ENCODE results near the gene DOK7.

Gene DOK7, protein sequence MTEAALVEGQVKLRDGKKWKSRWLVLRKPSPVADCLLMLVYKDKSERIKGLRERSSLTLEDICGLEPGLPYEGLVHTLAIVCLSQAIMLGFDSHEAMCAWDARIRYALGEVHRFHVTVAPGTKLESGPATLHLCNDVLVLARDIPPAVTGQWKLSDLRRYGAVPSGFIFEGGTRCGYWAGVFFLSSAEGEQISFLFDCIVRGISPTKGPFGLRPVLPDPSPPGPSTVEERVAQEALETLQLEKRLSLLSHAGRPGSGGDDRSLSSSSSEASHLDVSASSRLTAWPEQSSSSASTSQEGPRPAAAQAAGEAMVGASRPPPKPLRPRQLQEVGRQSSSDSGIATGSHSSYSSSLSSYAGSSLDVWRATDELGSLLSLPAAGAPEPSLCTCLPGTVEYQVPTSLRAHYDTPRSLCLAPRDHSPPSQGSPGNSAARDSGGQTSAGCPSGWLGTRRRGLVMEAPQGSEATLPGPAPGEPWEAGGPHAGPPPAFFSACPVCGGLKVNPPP

DNA sequence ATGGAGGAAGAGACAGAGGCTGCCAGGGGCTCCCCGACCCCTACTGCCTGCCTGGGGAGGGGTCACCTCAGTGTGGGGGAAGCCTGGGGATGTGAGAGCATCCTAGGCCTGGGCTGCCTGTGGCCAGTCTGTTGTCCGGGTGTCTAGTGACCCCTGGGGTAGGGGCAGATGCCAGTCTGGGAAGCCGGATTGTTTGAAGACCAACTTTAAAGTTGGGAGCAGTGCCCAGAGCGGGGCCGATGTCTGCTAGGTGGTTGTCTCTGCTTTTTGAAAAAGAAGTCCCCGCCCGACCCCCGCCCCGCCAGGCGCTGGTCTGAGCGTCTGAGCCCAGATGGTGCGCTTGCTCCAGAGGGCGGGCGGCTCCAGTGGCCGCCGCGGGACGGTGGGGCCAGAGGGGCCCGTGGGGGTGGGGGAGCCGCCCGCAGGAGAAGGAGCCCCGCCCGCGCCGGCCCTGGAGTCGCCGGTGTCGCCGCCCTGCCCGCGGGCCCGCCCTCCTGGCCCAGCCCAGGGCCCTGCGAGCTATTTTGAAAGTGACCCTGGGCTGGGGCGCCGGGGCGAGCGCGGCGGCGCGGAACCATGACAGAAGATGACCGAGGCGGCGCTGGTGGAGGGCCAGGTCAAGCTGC, at the start of gene DOK7:
TSS of gene DOK7 (plus strand) at position 517 of the 626 bp plus-strand sequence. CDS start at position 587, 70 bp downstream.
- FAIRE-seq: no peak
- DNase-seq (ENCODE audit: extremely low spot score, insufficient read length, low read depth): no peak

DNA sequence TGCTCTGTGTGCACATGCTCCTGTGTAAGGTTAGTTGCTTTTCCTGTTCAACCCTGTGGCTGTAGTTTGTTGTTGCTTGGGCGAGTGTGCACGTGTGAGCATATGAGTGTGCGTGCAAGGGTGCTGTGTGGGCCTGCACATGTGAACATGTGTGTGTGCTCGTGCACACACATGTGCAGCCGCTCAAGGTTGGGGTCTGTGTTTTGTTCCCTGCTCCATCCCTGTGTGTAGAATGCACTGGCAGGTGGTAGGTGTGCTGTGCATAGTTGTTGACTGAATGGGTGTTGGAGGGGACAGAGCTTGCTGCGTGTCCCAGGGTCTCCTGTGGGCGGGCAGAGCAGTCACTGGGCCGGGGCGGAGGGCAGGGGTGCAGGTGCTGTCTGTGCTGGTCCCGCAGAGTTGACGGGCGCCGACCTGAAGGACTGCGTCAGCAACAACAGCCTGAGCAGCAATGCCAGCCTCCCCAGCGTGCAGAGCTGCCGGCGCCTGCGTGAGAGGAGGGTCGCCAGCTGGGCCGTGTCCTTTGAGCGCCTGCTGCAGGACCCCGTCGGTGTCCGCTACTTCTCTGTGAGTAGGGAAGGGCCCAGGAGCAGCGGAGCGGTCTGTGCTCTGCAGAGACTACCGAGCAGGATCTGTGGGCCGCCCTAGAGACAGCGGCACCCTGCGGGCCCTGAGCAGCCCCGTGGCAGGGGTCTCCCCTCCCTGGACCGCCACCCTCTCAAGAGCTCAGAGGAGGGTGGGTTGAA, 49.3 kb upstream of the DOK7 start:
- FAIRE-seq (no peak), DNase-seq (ENCODE audit: extremely low spot score, insufficient read length, low read depth) (no peak)

DNA sequence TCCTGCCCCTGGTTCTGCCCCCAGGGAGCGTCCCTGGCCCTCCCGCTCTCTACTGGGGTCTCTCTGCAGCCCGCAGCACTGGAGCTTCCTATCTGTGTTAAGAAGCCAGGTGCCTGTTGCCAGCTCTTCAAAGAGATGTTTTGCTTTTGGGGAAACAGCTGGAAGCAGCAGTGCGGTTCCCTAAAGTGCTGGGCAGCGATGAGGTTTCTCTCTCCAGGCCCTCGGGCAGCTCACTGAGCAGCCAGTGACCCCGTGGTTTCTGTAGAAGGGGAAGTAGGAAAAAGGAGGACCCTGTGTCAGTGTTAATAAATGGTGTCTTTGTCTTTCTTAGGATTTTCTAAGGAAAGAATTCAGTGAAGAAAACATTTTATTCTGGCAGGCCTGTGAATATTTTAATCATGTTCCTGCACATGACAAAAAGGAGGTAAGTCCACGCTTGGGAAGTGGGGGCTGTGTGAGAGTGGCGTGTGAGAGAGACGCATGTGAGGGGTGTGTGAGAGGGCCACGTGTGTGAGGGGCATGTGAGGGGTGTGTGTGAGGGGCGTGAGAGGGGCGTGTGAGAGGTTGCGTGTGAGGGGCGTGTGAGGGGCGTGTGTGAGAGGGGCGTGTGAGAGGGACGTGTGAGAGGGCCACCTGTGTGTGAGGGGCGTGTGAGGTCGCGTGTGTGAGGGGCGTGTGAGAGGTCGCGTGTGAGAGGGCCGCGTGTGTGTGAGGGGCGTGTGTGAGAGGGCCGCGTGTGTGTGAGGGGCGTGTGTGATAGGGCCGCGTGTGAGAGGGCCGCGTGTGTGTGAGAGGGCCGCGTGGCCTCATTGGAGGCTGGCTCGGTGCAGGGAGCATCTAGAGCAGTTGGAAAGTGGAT, 48.5 kb upstream of the DOK7 start:
- no peak for DNase-seq (ENCODE audit: extremely low spot score, insufficient read length, low read depth)

DNA sequence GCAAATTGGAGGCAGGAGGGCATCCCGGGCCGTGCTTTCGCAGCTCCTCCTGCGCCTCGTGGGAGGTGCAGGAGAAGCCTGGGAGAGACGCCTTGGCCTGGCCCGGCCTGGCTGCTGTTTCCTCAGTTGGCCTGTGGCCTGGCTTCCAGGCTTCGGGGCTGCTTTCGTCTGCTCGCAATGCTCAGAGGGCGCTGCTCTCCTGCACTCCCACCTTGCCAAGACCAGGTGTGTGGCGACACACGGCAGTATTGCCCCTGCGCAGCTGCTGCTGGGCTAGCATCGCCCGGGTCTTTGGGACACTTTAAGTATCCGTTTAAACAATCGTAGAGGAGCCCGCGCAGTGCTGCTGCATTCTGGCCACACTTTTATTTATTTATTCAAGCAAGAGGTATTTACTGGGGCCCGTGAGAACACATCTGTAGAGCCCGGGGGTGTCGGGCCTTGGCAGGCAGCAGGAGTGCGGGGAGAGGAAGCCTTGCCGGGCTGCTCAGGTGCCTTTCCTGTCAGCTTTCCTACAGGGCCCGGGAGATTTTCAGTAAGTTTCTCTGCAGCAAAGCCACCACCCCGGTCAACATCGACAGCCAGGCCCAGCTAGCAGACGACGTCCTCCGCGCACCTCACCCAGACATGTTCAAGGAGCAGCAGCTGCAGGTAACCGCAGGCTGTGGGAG, 47.5 kb upstream of the DOK7 start:
- DNase-seq (ENCODE audit: extremely low spot score, insufficient read length, low read depth) (no peak), FAIRE-seq (no peak)

More for the DNA sequence above, 48.5 kb upstream of the DOK7 start:
- no peak for FAIRE-seq

DNA sequence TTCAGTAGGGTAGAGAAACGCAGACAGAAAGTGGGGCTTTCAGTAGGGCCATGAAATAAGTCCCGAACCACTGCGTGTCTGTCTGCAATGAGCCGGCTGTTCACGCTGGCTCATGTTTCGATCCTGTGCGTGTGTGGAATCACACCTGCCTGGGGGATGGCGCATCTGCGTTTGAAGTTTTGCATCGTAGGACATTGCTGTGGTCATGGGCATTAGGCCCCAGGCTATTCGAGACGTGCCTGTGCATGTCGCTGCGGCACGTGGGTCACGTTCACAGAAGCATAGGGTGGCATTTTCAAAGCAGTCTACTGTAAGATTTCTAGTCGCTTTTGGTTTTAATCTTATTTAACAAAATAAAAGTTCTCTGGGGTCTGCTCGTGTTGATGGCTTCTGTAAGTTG, 46.8 kb upstream of the DOK7 start:
- DNase-seq (ENCODE audit: extremely low spot score, insufficient read length, low read depth) (no peak), FAIRE-seq (no peak)

DNA sequence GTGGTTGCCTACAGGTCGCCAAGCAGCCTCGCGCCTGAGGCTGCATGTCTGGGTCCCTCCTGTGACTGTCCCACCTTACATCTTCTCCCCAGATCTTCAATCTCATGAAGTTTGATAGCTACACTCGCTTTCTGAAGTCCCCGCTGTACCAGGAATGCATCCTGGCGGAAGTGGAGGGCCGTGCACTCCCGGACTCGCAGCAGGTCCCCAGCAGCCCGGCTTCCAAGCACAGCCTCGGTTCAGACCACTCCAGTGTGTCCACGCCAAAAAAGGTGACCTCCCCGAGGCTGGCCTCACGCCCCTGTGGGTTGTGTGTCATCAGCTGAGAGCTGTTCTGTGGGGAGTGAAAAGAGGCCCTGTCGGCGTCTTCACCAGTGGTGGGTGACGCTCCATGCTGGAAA, 46.3 kb upstream of the DOK7 start:
- FAIRE-seq (no peak), DNase-seq (ENCODE audit: extremely low spot score, insufficient read length, low read depth) (no peak)

DNA sequence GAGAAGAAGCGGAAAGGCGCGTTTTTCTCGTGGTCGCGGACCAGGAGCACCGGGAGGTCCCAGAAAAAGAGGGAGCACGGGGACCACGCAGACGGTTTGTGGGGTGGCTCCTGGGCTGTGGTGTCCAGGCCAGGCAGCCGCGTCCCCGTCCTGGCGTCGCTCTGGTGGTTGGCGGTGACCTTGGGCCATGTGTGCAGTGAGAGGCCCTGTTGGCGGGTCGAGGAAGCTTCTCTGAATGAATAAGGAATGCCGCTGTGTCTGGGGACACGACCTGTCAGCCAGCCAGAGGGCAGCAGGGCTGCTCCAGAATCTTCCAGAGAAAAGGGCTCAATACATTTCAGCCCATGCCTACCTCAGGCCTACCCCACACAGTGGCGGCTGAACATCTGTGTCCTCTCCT, 45.7 kb upstream of the DOK7 start:
- DNase-seq (ENCODE audit: extremely low spot score, insufficient read length, low read depth) (no peak), FAIRE-seq (no peak)

DNA sequence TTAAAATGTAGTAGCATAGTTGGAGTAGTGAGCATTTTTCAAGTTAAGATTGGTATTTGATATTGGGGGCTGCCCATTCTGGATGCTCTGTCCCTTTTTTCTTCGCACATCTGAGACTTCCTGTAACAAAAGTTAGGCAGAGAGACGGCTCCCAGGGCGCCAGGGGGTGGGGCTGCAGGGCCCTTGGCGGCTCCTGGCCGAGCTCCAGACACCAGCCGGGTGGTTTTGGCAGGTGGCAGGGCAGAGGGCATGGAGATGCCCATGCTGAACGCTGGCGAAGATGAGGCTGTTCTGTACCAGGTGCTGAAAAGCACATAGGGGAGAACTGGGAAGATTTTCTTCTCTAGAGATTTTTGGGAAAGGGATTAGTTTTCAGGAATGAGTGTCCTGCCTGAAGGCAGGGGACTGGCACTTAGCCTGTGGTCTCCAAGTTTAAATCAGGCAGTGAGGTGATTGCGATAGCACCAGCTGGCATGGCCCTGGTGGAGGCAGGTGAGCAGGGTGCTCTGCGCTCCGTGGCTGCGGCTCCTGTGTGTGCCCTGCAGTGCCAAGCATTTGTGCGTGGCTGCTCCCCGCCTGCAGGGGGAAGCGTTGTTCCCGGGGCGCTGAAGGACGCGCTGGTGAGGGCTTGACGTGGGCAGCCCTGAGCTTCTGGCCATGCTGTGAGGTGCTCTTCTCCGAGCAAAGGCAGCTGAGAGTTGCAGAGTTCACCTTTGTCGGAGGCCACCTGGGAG, 44.9 kb upstream of the DOK7 start:
- FAIRE-seq (no peak), DNase-seq (ENCODE audit: extremely low spot score, insufficient read length, low read depth) (no peak)

DNA sequence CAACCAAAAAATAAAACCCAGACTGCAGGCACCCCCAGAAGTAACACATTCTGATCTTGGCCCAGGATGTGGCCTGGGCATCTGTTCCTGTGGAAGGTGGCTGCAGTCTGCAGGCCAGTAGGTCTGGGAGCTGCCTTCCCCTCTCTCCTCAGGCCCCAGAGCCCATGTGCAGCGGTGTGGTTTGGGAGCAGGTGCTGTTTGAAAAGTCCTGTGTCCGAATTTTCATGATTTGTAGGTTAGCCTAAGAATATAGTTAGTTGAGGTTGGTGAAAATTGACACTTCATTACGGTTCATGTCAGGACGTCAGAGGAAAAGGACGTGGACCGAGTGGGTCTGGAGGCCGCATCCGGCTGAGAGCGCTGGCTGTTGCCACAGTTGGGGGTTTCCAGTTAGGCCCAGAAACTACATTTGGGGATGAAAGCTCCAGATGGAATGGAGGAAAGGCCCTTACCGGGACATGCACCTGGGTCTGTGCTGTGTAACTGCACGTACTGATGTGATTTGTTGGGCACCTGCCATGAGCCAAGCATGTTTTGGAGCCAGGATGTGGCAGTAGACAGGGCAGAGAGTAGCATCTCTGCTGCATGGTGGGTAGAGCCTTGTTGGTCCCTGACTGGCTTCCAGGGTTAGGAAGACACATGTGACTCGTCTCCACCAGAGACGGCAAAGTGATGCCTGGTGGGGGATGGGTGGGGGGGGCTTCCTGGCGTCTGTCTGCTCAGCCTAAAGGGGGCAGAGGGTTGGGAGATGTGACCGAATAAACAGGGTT, 43.1 kb upstream of the DOK7 start:
- no peak for FAIRE-seq

DNA sequence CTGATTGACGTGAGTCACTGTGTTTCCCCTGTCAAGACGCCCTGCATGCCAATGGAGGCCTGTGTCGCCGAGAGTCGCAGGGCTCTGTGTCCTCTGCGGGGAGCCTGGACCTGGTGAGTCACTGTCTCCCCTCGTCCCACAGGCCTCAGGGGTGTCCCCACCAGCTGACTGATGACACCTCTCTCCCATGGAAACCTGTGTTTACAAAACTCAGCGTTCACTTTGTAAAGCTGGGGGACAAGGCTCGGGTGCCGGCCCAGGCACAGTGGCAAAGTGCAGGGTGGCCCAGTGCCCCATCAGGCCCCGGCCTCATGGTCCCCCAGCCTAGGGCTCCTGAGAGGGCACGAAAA, 42.5 kb upstream of the DOK7 start:
- no peak for DNase-seq (ENCODE audit: extremely low spot score, insufficient read length, low read depth)
- no peak for FAIRE-seq

More for the DNA sequence above, 43.1 kb upstream of the DOK7 start:
- DNase-seq (ENCODE audit: extremely low spot score, insufficient read length, low read depth): no peak

DNA sequence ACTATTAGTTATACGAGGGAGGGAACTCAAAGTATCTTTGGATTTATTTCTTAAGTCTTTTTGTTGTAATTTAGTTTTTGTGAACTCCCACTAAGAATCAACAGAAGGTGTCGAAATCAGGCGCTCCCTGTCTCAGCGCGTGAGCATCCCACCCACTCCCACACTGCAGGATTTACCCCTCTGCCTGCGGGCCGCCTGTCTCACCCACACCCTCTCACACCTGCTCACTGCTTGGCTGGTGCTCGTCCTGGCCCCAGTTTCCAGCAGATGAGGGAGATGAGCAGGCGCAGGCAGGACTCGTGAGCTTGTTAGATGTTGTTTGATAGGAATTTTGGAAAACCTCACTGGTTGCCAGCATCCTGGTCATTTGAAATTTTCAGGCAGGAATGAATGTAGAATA, 42.1 kb upstream of the DOK7 start:
- no peak for DNase-seq (ENCODE audit: extremely low spot score, insufficient read length, low read depth)
- no peak for FAIRE-seq

DNA sequence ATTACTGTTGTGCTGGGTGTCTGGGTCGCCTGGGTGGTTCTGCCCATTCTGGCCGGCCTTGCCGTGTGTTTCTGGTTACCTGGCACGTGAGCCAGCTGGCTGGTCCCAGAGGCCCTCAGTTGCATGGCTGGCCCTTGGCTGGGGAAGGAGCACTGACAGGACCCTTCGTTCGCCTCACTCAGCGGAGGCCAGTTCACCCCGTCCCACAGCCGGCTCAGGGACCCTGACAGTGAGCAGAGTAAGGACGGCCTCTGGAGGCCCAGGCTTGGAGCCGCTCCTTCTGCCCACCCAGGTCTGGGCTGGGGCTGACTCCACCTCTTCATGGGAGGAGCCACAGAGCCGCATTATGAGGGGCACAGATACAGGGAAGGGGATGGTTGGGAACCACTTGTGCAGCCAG, 41.6 kb upstream of the DOK7 start:
- DNase-seq (ENCODE audit: extremely low spot score, insufficient read length, low read depth) (no peak), FAIRE-seq (no peak)

DNA sequence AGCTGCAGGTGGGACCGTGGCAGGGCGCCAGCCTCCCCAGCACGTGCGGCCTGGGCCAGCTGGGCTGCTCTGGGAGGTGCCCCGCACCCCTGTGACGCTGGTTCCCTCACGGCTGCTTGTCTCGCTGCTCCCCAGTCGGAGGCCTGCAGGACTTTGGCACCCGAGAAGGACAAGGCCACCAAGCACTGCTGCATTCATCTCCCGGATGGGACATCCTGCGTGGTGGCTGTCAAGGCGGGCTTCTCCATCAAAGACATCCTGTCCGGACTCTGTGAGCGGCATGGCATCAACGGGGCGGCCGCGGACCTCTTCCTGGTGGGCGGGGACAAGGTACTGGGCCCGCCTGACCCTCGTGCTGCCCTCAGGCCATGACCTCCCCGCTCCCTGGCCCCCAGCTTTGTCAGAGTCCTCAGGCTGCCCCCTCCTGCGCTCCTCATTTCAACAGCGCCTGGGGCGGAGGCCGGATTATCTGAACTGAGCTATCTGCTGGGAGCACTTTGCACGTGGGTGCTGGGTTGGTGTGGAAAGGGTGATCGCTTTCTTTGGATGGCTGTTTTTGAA, 40.8 kb upstream of the DOK7 start:
- DNase-seq (ENCODE audit: extremely low spot score, insufficient read length, low read depth) (no peak), FAIRE-seq (no peak)

DNA sequence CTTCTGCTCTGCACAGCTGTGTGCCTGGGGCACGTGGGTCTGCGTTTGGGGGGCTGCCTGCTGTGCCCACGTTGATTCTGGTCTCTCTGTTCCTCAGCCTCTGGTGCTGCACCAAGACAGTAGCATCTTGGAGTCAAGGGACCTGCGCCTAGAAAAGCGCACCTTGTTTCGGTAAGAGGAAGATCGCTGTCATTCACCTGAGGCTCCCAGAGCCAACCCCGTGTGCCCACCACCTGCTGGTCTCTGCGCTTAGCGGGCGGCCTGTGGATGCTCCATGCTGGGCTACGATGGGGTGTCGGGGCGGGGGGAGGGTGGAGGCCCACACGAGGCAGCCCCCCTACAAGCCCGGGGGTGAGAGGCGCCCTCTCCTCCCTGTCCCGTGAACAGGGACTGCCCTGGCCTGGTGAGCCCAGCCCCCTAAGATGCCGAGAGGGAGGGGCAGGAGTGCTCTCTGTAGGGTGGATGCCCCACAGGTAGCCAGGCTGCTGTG, 40.3 kb upstream of the DOK7 start:
- FAIRE-seq (no peak), DNase-seq (ENCODE audit: extremely low spot score, insufficient read length, low read depth) (no peak)

DNA sequence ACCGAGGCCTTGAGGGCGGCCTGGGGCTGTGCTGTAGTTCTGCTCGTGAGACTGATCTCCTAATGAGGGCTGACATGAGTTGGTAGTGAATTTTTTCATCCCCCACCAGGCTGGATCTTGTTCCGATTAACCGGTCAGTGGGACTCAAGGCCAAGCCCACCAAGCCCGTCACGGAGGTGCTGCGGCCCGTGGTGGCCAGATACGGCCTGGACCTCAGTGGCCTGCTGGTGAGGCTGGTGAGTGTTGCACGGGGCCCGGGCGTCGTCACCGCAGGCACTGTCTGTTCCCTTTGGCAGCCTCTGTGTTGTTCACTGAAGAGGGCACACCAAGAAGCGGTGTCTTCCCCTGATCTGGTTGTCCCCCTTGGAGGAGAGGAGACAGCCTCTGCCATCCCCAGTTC, 39.7 kb upstream of the DOK7 start:
- DNase-seq (ENCODE audit: extremely low spot score, insufficient read length, low read depth) (no peak), FAIRE-seq (no peak)

DNA sequence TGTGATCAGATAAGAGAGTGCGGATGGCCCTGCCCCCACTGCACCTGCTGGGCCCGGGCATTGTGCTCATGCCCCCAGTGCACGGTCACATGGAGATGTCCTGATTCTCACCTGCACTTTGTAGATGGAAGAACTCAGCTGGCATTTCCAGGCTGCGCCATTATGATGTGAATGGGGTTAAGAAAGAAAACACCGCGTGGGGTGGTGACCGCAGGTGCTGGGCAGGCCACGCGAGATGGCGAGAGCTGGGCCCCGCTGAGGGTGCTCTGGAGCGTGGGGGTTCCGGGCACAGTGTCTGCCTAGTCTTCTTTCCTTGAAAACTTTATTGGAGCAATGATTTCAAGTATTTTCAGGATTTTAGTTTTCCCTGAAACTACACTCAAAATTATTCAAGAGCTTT, 39.2 kb upstream of the DOK7 start:
- DNase-seq (ENCODE audit: extremely low spot score, insufficient read length, low read depth) (no peak), FAIRE-seq (no peak)

DNA sequence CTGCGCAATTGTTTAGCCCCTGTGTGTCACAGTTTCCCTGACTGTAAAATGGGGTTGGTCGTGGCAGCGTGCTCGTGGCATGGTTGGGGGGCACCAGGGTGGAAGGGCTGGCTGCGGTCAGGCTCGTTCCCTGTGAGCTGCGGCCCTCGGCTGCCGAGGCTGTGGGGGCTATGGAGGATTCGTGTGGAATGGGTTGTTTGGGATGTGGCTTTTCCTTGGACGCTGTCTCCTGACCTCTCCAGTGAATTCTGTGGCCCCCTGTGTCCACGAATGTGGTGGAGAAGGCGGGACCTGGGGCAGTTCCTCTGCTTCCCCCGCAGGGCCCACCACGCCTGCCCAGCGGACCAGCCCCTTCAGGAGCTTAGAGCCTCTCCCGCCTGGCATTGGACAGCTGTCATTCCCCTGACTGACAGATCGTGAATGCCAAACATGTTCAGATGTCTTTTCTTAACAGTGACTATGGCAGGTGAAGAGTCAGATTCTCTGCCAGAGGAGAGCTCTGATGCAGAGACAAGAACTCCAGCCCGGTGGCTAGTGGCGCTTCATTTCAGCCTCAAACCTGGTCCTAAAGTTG, 38.5 kb upstream of the DOK7 start:
- DNase-seq (ENCODE audit: extremely low spot score, insufficient read length, low read depth) (no peak), FAIRE-seq (no peak)

Measured in GM18507 (cell line).